Hepatocyte (in vitro differentiated cells): ENCODE data around the gene IER3IP1. TPM values are rescaled to one million over a fixed set of nuclear protein-coding genes. Genes with fewer than 3 reads are reported as not detected.

Experiments
- DNase-seq: peaks from one replicate; pipeline ENCODE4 v3.0.0-alpha.2; 2016; ENCODE audit warnings: low spot score
- H2AFZ ChIP-seq: fragments of 200-600 bp; sonication (generic); 2 replicates; pipeline ENCODE4 v1.6.0; 2016; ENCODE audit warnings: antibody characterized with exemption, mild to moderate bottlenecking
- H3K27ac ChIP-seq: fragments of 200-600 bp; sonication (generic); 2 replicates; pipeline ENCODE4 v1.5.1; 2016; ENCODE audit warnings: mild to moderate bottlenecking
- H3K27me3 ChIP-seq: fragments of 200-600 bp; sonication (generic); 2 replicates; pipeline ENCODE4 v1.6.1; 2016
- H3K36me3 ChIP-seq: fragments of 200-600 bp; sonication (generic); replicated peaks from 2 replicates; pipeline ENCODE4 v1.5.1; 2016; ENCODE audit warnings: low read depth; ENCODE audit not compliant: insufficient read depth
- H3K4me1 ChIP-seq: fragments of 200-600 bp; sonication (generic); 2 replicates; pipeline ENCODE4 v1.5.1; 2016; ENCODE audit warnings: mild to moderate bottlenecking, moderate library complexity; ENCODE audit not compliant: insufficient read depth
- H3K4me2 ChIP-seq: fragments of 200-600 bp; sonication (generic); 2 replicates; pipeline ENCODE4 v1.6.0; 2016
- H3K4me3 ChIP-seq: fragments of 200-600 bp; sonication (generic); 2 replicates; pipeline ENCODE4 v1.5.1; 2016; ENCODE audit warnings: mild to moderate bottlenecking
- H3K79me2 ChIP-seq: fragments of 200-600 bp; sonication (generic); 2 replicates; pipeline ENCODE4 v1.6.0; 2017; ENCODE audit warnings: mild to moderate bottlenecking
- H3K9me2 ChIP-seq: fragments of 200-600 bp; sonication (generic); replicated peaks from 2 replicates; pipeline ENCODE4 v1.6.0; 2017; ENCODE audit warnings: mild to moderate bottlenecking; ENCODE audit not compliant: insufficient read depth
- H3K9me3 ChIP-seq: fragments of 200-600 bp; sonication (generic); 2 replicates; pipeline ENCODE4 v1.5.1; 2016; ENCODE audit warnings: low read depth, mild to moderate bottlenecking
- H4K20me1 ChIP-seq: fragments of 200-600 bp; sonication (generic); 2 replicates; pipeline ENCODE4 v1.6.0; 2016; ENCODE audit warnings: mild to moderate bottlenecking; ENCODE audit not compliant: insufficient read depth, poor library complexity, severe bottlenecking
- CTCF ChIP-seq: fragments of 200-600 bp; sonication (generic); IDR thresholded peaks from 2 replicates; pipeline ENCODE4 v1.5.1; 2016; ENCODE audit warnings: antibody characterized with exemption, mild to moderate bottlenecking; ENCODE audit not compliant: poor library complexity
- EZH2 ChIP-seq: fragments of 200-600 bp; sonication (generic); IDR thresholded peaks from 2 replicates; pipeline ENCODE4 v1.6.1; 2016; ENCODE audit warnings: antibody characterized with exemption, mild to moderate bottlenecking, borderline replicate concordance
- EZH2phosphoT487 ChIP-seq: fragments of 200-600 bp; sonication (generic); IDR thresholded peaks from one replicate; pipeline ENCODE4 v1.6.1; 2018; ENCODE audit warnings: antibody characterized with exemption, mild to moderate bottlenecking, low read depth, moderate library complexity; ENCODE audit not compliant: unreplicated experiment, severe bottlenecking
- WGBS: methylation state at CpG from one replicate; pipeline ENCODE4 v1.1.6; 2016; ENCODE audit warnings: low lambda C conversion rate; ENCODE audit errors: missing lambda C conversion rate; 5-methylcytosine and 5-hydroxymethylcytosine counted together
- polyA plus RNA-seq: library from polyadenylated mRNA; unstranded; fragments of >200 nt; fragmentation: Nextera tagmentation; extraction: Ambion mirVana; gene quantifications from 2 replicates; pipeline ENCODE4 v1.2.1, GENCODE V29; 2016
- total RNA-seq: library from RNA; depleted of rRNA; stranded (reverse); fragments of >200 nt; gene quantifications from 2 replicates; pipeline ENCODE4 v1.2.3, GENCODE V29; 2014

Gene IER3IP1
- total and polyA plus RNA-seq, 2 experiments from 2014 or later, result 32.6 to 33.8 TPM

- no peaks in the 10 kb centered on the region for H4K20me1 ChIP-seq
- no peak for TF ChIP-seq EZH2phosphoT487
- TF ChIP-seq EZH2, result no peak
- no peak for TF ChIP-seq CTCF
- no peaks in the 10 kb centered on the region for H3K9me3 ChIP-seq
- H3K27me3 ChIP-seq, result no peaks in the 10 kb centered on the region
- no peaks in the 10 kb centered on the region for H3K9me2 ChIP-seq
- peak overlapping the region; percentile 90 for H3K4me2 ChIP-seq
- peak overlapping the region; percentile 99 for H2AFZ ChIP-seq
- no peak for DNase-seq
- no peaks in the 10 kb centered on the region for H3K36me3 ChIP-seq
- H3K79me2 ChIP-seq, result peaks cover 40% of the 10 kb centered on the region
- H3K27ac ChIP-seq, result peak overlapping the region; percentile 98
- peak overlapping the region; percentile 69 for H3K4me3 ChIP-seq
- peaks cover 14% of the 10 kb centered on the region for H3K4me1 ChIP-seq
Observed at GRCh38 chr18:47151439-47151838, 24.7 kb downstream of the IER3IP1 start.

GRCh38 chr18:47150824-47151366, 25.3 kb downstream of the IER3IP1 start:
- Histone ChIP-seq H3K79me2 (peaks cover 41% of the 10 kb centered on the region), H3K27ac (peak overlapping the region; percentile 98), H3K4me2 (peak overlapping the region; percentile 90), H3K4me3 (peak overlapping the region; percentile 69), H3K9me3 (no peaks in the 10 kb centered on the region), H2AFZ (peak overlapping the region; percentile 99), H4K20me1 (no peaks in the 10 kb centered on the region), H3K9me2 (no peaks in the 10 kb centered on the region), H3K36me3 (no peaks in the 10 kb centered on the region), H3K27me3 (no peaks in the 10 kb centered on the region), H3K4me1 (peaks cover 14% of the 10 kb centered on the region)
- no peak for DNase-seq
- TF ChIP-seq EZH2phosphoT487 (no peak), EZH2 (no peak), CTCF (no peak)
- 9% methylated on average over 13 of the region's 13 CpGs for WGBS

GRCh38 chr18:47150029-47150823, 25.9 kb downstream of the IER3IP1 start, which contains the start of gene HDHD2:
Gene HDHD2 (minus strand): TSS chr18:47150500. CDS start chr18:47136439, 14,061 bp downstream.
- Histone ChIP-seq H3K4me2 (peak within 1 kb of the TSS; percentile 90), H3K9me2 (no peaks in the 10 kb centered on the region), H3K36me3 (no peaks in the 10 kb centered on the region), H3K27me3 (no peaks in the 10 kb centered on the region), H3K4me3 (peak within 1 kb of the TSS; percentile 69), H2AFZ (peak within 1 kb of the TSS; percentile 99), H3K79me2 (peaks cover 45% of the 10 kb centered on the region), H3K27ac (peak within 1 kb of the TSS; percentile 98), H3K4me1 (peaks cover 14% of the 10 kb centered on the region), H4K20me1 (no peaks in the 10 kb centered on the region), H3K9me3 (no peaks in the 10 kb centered on the region)
- 1% methylated on average over 68 of the region's 70 CpGs for WGBS
- DNase-seq, result peak; percentile 88
- TF ChIP-seq EZH2 (no peak), CTCF (no peak), EZH2phosphoT487 (no peak)
